ENCODE results near the gene DCAF6. TPM values are rescaled to one million over a fixed set of nuclear protein-coding genes. Genes with fewer than 3 reads are reported as not detected.

The DCAF6 gene
- total and polyA plus RNA-seq, 7 experiments from 2014 or later = 8.4 to 32.7 (median 27.9) TPM

DNA sequence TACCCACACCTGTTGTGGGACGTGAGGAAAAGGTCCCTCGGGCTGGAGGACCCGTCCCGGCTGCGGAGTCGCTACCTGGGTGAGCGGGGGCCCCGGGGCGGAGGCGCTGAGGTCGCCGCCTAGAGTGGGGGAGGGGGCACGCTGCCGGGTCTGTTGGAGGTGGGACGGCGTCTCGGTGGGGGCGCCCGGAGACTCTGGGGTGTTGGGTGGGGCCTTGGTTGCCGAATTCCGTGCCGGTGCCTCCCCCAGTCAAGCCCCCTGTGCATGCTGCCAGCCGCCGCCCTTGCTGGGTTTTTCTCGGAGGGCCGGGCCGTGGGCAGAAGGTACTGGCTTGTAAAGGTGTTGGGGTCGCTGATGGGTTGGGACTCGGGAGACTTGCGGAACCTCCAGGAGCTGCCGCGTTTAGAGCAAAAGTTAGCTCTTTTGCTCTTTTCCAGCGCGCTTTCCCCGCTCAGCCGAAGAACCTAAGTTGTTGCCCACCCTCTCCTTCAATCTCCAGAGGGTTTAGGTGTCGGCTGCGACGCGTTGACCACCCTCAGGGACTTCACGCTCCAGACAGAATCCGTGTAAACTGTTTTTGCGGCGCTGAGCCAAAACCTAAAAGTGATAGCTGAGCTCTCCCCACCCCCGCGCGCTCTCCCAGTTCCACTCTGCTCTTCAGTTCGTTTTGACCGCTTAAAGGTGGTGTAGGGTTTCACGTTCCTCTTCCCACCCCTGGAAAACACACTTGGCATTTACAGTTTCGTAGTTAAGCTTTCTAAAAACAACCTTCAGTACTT, 636 bp downstream of the DCAF6 start, which contains the start of gene MPC2:
MPC2 (minus strand) TSS at position 143 of the 779 bp plus-strand sequence. CDS start 1,231 bp downstream, outside the sequence.
- peak within 1 kb of the TSS; percentile 89 for H3K27ac ChIP-seq (ENCODE audit: low read depth, low read length)
- peaks cover 0 to 9% (median 7%) of the 10 kb centered on the region in 5 donors for H3K36me3 Mint-ChIP-seq
- ATAC-seq = peak; percentile 6
- peaks cover 32 to 62% (median 46%) of the 10 kb centered on the region in 7 donors for H3K4me1 Mint-ChIP-seq
- H3K9me3 ChIP-seq (ENCODE audit: control insufficient read depth in 2 of 3, low read length in 3 of 3) = no peaks in the 10 kb centered on the region
- H3K27me3 ChIP-seq (ENCODE audit: control insufficient read depth in 2 of 2, insufficient read depth in 2 of 2, low read length in 2 of 2) = no peaks in the 10 kb centered on the region
- peaks cover 18 to 31% of the 10 kb centered on the region in 2 donors for H3K4me1 ChIP-seq (ENCODE audit: control insufficient read depth in 2 of 2, insufficient read depth in 2 of 2, low read length in 2 of 2)
- ChIA-PET POLR2A (interaction anchor here (0.6 to 3.0 kb wide), 12 partner anchors 8 to 1858 kb away, joined by 3 to 10 read pairs (median 4); partner anchors contain the start of genes METTL18 and TADA1), CTCF (no interaction called here)
- peaks cover 0 to 12% (median 0%) of the 10 kb centered on the region in 3 experiments for H3K36me3 ChIP-seq (ENCODE audit: control insufficient read depth in 2 of 3, insufficient read depth in 3 of 3, low read length in 3 of 3)
- peak within 1 kb of the TSS; percentile 90 to 100 (median 99) for H3K27ac Mint-ChIP-seq
- H3K4me3 Mint-ChIP-seq = peak within 1 kb of the TSS; percentile 90 to 99 (median 96)
- no peaks in the 10 kb centered on the region for H3K27me3 Mint-ChIP-seq
- peak within 1 kb of the TSS; percentile 89 for H3K4me3 ChIP-seq (ENCODE audit: low read length)
- H3K9me3 Mint-ChIP-seq = peaks cover 0 to 5% (median 0%) of the 10 kb centered on the region in 11 donors
- DNase-seq = peak; percentile 17 to 70 (median 47)
- intact Hi-C loops (cut with micrococcal nuclease) = loop anchor here (1.0 to 10.0 kb wide), 22 partner anchors 35 to 1858 kb away; partner anchors contain the start of genes SFT2D2 (in 2 of the 2), TADA1 (in 2 of the 2), TIPRL (in 2 of the 2) and ATP1B1 (in 1 of the 2)

DNA sequence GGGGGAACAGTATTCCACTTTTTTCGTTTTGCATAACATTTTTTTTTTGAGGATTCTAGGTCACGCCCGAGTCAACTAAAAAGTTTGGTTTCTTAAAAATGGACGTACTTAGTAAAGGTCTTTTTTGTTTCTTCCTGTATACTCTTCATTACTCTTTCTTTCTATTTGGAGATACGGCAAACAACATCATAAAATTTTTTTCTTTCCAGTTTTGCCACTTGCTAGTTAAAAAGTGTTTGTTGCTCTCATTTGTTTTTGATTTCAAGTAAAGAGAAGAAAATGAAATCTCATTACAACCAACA, 1.2 kb downstream of the DCAF6 start:
- Histone ChIP-seq H3K36me3 (ENCODE audit: control insufficient read depth in 2 of 3, insufficient read depth in 3 of 3, low read length in 3 of 3) (peaks cover 0 to 12% (median 0%) of the 10 kb centered on the region in 3 experiments), H3K9me3 (ENCODE audit: control insufficient read depth in 2 of 3, low read length in 3 of 3) (no peaks in the 10 kb centered on the region), H3K4me3 (ENCODE audit: low read length) (peak overlapping the region; percentile 89), H3K4me1 (ENCODE audit: control insufficient read depth in 2 of 2, insufficient read depth in 2 of 2, low read length in 2 of 2) (peaks cover 18 to 31% of the 10 kb centered on the region in 2 donors), H3K27ac (ENCODE audit: low read depth, low read length) (peak overlapping the region; percentile 89), H3K27me3 (ENCODE audit: control insufficient read depth in 2 of 2, insufficient read depth in 2 of 2, low read length in 2 of 2) (no peaks in the 10 kb centered on the region)
- ATAC-seq (no peak), DNase-seq (no peak)
- POLR2A ChIA-PET = interaction anchor here (0.6 to 2.4 kb wide), 4 partner anchors 32 to 1857 kb away, joined by 3 to 6 read pairs (median 3); partner anchors contain the start of gene METTL18
- Mint-ChIP-seq H3K27ac (peak overlapping the region; percentile 86 to 100 (median 95)), H3K36me3 (peaks cover 0 to 10% (median 7%) of the 10 kb centered on the region in 5 donors), H3K27me3 (no peaks in the 10 kb centered on the region), H3K4me1 (peaks cover 29 to 61% (median 45%) of the 10 kb centered on the region in 7 donors), H3K9me3 (peaks cover 0 to 5% (median 0%) of the 10 kb centered on the region in 11 donors), H3K4me3 (peak overlapping the region; percentile 90 to 99 (median 96))
- CTCF ChIA-PET = no interaction called here
- intact Hi-C loops (cut with micrococcal nuclease) = loop anchor here (1.0 to 10.0 kb wide), 15 partner anchors 10 to 1857 kb away; partner anchors contain the start of genes SFT2D2 (in 2 of the 2), ATP1B1 (in 1 of the 2), CREG1 (in 1 of the 2) and METTL18 (in 1 of the 2)

DNA sequence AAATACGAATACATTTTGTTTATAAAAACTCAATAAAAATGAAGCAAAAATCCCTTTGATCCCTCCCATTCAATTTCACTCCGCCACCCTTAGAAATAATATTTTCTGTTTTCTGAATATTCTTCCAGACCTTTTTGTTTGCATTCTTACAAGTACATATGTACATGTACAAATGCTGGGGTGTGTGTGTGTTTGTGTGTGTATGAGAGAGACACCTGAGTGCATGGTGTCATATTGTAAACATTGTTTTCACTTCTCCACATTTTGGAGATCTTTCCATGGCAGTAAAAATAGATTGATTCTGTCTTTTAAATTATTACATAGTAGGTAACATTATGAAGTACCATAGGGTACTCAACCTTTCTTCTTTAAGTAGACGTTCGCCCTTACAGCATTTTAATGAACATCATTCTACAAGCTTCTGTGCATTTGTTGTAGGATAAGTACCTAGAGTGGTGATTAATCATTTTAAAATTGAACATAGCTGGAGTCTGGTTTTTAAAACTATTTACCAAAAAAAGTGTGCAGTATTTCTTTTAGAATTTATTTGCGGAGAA, 1.7 kb downstream of the DCAF6 start:
- ATAC-seq = no peak
- Mint-ChIP-seq H3K4me1 (peaks cover 26 to 58% (median 41%) of the 10 kb centered on the region in 7 donors), H3K4me3 (peak overlapping the region; percentile 90 to 99 (median 96)), H3K27me3 (no peaks in the 10 kb centered on the region), H3K27ac (peak overlapping the region; percentile 49 to 99 (median 94)), H3K9me3 (peaks cover 0 to 5% (median 0%) of the 10 kb centered on the region in 11 donors), H3K36me3 (peaks cover 0 to 10% (median 7%) of the 10 kb centered on the region in 5 donors)
- Histone ChIP-seq H3K27me3 (ENCODE audit: control insufficient read depth in 2 of 2, insufficient read depth in 2 of 2, low read length in 2 of 2) (no peaks in the 10 kb centered on the region), H3K9me3 (ENCODE audit: control insufficient read depth in 2 of 3, low read length in 3 of 3) (no peaks in the 10 kb centered on the region), H3K36me3 (ENCODE audit: control insufficient read depth in 2 of 3, insufficient read depth in 3 of 3, low read length in 3 of 3) (peaks cover 0 to 12% (median 0%) of the 10 kb centered on the region in 3 experiments), H3K4me3 (ENCODE audit: low read length) (peak overlapping the region; percentile 89), H3K4me1 (ENCODE audit: control insufficient read depth in 2 of 2, insufficient read depth in 2 of 2, low read length in 2 of 2) (peaks cover 18 to 30% of the 10 kb centered on the region in 2 donors), H3K27ac (ENCODE audit: low read depth, low read length) (peak overlapping the region; percentile 89)
- ChIA-PET CTCF (no interaction called here), POLR2A (interaction anchor here (0.6 to 1.3 kb wide), 3 partner anchors 32 to 670 kb away, joined by 3 read pairs; no protein-coding TSS in a partner anchor)
- no peak for DNase-seq
- intact Hi-C loops (cut with micrococcal nuclease) = loop anchor here (1.0 to 10.0 kb wide), 13 partner anchors 9 to 1549 kb away; partner anchors contain the start of genes SFT2D2 (in 2 of the 2), ATP1B1 (in 1 of the 2), CREG1 (in 1 of the 2) and POGK (in 1 of the 2)

DNA sequence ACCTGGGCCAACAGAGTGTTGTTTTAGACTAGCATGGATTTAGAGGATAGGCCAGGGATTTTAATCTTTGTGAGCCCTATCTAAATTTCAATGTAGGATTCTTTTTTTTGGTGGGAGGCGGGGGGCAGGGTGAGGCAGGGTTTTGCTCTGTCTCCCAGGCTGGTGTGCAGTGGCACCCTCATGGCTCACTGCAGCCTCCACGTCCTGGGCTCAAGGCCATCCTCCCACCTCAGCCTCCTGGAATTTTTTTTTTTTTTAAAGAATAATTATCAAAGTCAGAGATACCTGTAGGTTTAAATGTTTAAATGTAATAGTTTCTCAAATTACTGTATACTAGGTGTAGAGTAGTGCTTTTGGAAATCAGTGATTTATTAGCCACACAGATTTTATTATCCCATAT, 3.8 kb downstream of the DCAF6 start:
- ChIA-PET CTCF (interaction anchor here (0.6 kb wide), 1 partner anchor 49 kb away, joined by 4 read pairs; no protein-coding TSS in a partner anchor), POLR2A (interaction anchor here (0.7 kb wide), 1 partner anchor 9 kb away, joined by 6 read pairs; no protein-coding TSS in a partner anchor)
- Mint-ChIP-seq H3K9me3 (peaks cover 0 to 9% (median 2%) of the 10 kb centered on the region in 11 donors), H3K4me1 (peaks cover 19 to 51% (median 37%) of the 10 kb centered on the region in 7 donors), H3K4me3 (no peak overlapping the region), H3K27ac (peak overlapping the region in 1 of 9 donors; percentile 14), H3K36me3 (peaks cover 0 to 26% (median 23%) of the 10 kb centered on the region in 5 donors), H3K27me3 (no peaks in the 10 kb centered on the region)
- peaks cover 0 to 12% (median 0%) of the 10 kb centered on the region in 3 experiments for H3K36me3 ChIP-seq (ENCODE audit: control insufficient read depth in 2 of 3, insufficient read depth in 3 of 3, low read length in 3 of 3)
- H3K4me1 ChIP-seq (ENCODE audit: control insufficient read depth in 2 of 2, insufficient read depth in 2 of 2, low read length in 2 of 2) = peaks cover 7 to 10% of the 10 kb centered on the region in 2 donors
- no peaks in the 10 kb centered on the region for H3K27me3 ChIP-seq (ENCODE audit: control insufficient read depth in 2 of 2, insufficient read depth in 2 of 2, low read length in 2 of 2)
- no peak overlapping the region for H3K27ac ChIP-seq (ENCODE audit: low read depth, low read length)
- intact Hi-C loops (cut with micrococcal nuclease) = no loop called here
- H3K9me3 ChIP-seq (ENCODE audit: control insufficient read depth in 2 of 3, low read length in 3 of 3) = no peaks in the 10 kb centered on the region
- no peak for ATAC-seq
- H3K4me3 ChIP-seq (ENCODE audit: low read length) = no peak overlapping the region
- DNase-seq = no peak

DNA sequence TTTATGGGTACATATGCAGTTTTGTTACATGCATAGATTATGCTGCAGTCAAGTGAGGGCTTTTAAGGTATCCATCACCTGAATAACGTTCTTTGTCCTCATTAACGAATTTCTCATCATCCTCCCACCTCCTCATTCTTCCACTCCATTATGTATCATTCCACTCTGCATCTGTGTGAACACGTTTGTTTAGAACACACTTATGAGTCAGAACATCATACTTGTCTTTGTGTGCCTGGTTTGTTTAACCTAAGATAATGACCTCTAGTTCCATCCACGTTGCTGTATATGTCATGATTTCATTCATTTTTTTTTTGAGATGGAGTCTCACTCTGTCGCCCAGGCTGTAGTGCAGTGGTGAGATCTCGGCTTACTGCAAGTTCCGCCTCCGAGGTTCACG, 7.1 kb downstream of the DCAF6 start:
- ATAC-seq = no peak
- H3K4me3 ChIP-seq (ENCODE audit: low read length) = no peak overlapping the region
- H3K27ac Mint-ChIP-seq = no peak overlapping the region
- H3K4me1 Mint-ChIP-seq = peaks cover 27 to 67% (median 54%) of the 10 kb centered on the region in 7 donors
- no peaks in the 10 kb centered on the region for H3K27me3 ChIP-seq (ENCODE audit: control insufficient read depth in 2 of 2, insufficient read depth in 2 of 2, low read length in 2 of 2)
- intact Hi-C loops (cut with micrococcal nuclease) = no loop called here
- no peaks in the 10 kb centered on the region for H3K36me3 ChIP-seq (ENCODE audit: control insufficient read depth in 2 of 3, insufficient read depth in 3 of 3, low read length in 3 of 3)
- ChIA-PET POLR2A (no interaction called here), CTCF (no interaction called here)
- peaks cover 0 to 36% (median 22%) of the 10 kb centered on the region in 5 donors for H3K36me3 Mint-ChIP-seq
- H3K4me3 Mint-ChIP-seq = no peak overlapping the region
- H3K9me3 Mint-ChIP-seq = peaks cover 0 to 5% (median 2%) of the 10 kb centered on the region in 11 donors
- no peaks in the 10 kb centered on the region for H3K27me3 Mint-ChIP-seq
- no peak overlapping the region for H3K27ac ChIP-seq (ENCODE audit: low read depth, low read length)
- H3K9me3 ChIP-seq (ENCODE audit: control insufficient read depth in 2 of 3, low read length in 3 of 3) = no peaks in the 10 kb centered on the region
- peaks cover 1 to 8% of the 10 kb centered on the region in 2 donors for H3K4me1 ChIP-seq (ENCODE audit: control insufficient read depth in 2 of 2, insufficient read depth in 2 of 2, low read length in 2 of 2)
- DNase-seq = no peak

DNA sequence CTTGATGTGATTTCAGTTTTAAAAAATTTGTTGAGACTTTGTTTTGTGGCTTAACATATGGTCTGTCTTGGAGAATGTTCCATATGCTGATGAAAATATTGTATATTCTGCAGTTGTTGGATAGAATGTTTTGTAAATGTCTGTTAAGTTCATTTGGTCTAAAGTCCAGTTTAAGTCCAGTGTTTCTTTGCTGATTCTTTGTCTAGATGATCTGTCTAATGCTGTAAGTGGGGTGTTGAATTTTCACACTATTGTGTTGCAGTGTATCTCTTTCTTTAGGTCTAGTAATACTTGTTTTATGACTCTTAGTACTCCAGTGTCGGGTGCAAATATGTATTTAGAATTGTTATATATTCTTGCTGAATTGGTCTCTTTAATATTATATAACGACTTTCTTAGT, 11.2 kb downstream of the DCAF6 start:
- H3K9me3 Mint-ChIP-seq = peaks cover 0 to 5% (median 2%) of the 10 kb centered on the region in 11 donors
- H3K27me3 Mint-ChIP-seq = no peaks in the 10 kb centered on the region
- H3K4me1 Mint-ChIP-seq = peaks cover 32 to 65% (median 51%) of the 10 kb centered on the region in 7 donors
- H3K4me3 ChIP-seq (ENCODE audit: low read length) = no peak overlapping the region
- CTCF ChIA-PET = no interaction called here
- peak overlapping the region in 1 of 9 donors; percentile 29 for H3K27ac Mint-ChIP-seq
- H3K27ac ChIP-seq (ENCODE audit: low read depth, low read length) = no peak overlapping the region
- peaks cover 0 to 8% of the 10 kb centered on the region in 2 donors for H3K4me1 ChIP-seq (ENCODE audit: control insufficient read depth in 2 of 2, insufficient read depth in 2 of 2, low read length in 2 of 2)
- H3K9me3 ChIP-seq (ENCODE audit: control insufficient read depth in 2 of 3, low read length in 3 of 3) = no peaks in the 10 kb centered on the region
- H3K36me3 Mint-ChIP-seq = peaks cover 6 to 40% (median 23%) of the 10 kb centered on the region in 5 donors
- H3K36me3 ChIP-seq (ENCODE audit: control insufficient read depth in 2 of 3, insufficient read depth in 3 of 3, low read length in 3 of 3) = peaks cover 0 to under 1% (median 0%) of the 10 kb centered on the region in 3 experiments
- POLR2A ChIA-PET = interaction anchor here (2.4 kb wide), 1 partner anchor 12 kb away, joined by 8 read pairs; the partner anchor contains the start of genes DCAF6 and MPC2
- H3K4me3 Mint-ChIP-seq = peak overlapping the region in 5 of 10 donors; percentile 3 to 40 (median 10)
- no peaks in the 10 kb centered on the region for H3K27me3 ChIP-seq (ENCODE audit: control insufficient read depth in 2 of 2, insufficient read depth in 2 of 2, low read length in 2 of 2)
- intact Hi-C loops (cut with micrococcal nuclease) = loop anchor here in 1 of 2 donors (1.0 kb wide), 1 partner anchor 9 kb away; no protein-coding TSS in a partner anchor
- ATAC-seq (no peak), DNase-seq (no peak)
